ENCODE data around the gene DNAH6. TPM values are rescaled to one million over a fixed set of nuclear protein-coding genes. Genes with fewer than 3 reads are reported as not detected.

Gene DNAH6
- total RNA-seq, 1 experiment from 2014 or later: 0.39 TPM

- DNase-seq (ENCODE audit: low spot score): no peak
- Mint-ChIP-seq H3K36me3 (no peaks in the 10 kb centered on the region), H3K27me3 (ENCODE audit: low read depth) (no peaks in the 10 kb centered on the region), H3K4me3 (no peak overlapping the region), H3K27ac (no peak overlapping the region), H3K9me3 (no peaks in the 10 kb centered on the region), H3K4me1 (no peaks in the 10 kb centered on the region)
- ChIA-PET POLR2A (no interaction called here), CTCF (interaction anchor here (0.7 kb wide), 1 partner anchor 41 kb away, joined by 3 read pairs; no protein-coding TSS in a partner anchor)
- TF ChIP-seq ESRRA (CRISPR knock-in tag; IDR thresholded peaks at IDR 0.05; ENCODE audit: borderline replicate concordance) (no peak), NFE2L1 (CRISPR knock-in tag; IDR thresholded peaks at IDR 0.05) (no peak), ZNF317 (CRISPR knock-in tag; IDR thresholded peaks at IDR 0.05; ENCODE audit: borderline replicate concordance, low read depth) (no peak), TEAD4 (CRISPR knock-in tag; IDR thresholded peaks at IDR 0.05) (no peak), IRF2 (CRISPR knock-in tag; IDR thresholded peaks at IDR 0.05; ENCODE audit: borderline replicate concordance, low read depth) (no peak), ETV6 (CRISPR knock-in tag; IDR thresholded peaks at IDR 0.05) (no peak), ELF4 (CRISPR knock-in tag; IDR thresholded peaks at IDR 0.05; ENCODE audit: low read depth) (no peak), USF1 (CRISPR knock-in tag; IDR thresholded peaks at IDR 0.05) (no peak), IRF1 (CRISPR knock-in tag; IDR thresholded peaks at IDR 0.05) (no peak), USF2 (CRISPR knock-in tag; IDR thresholded peaks at IDR 0.05) (no peak), ZBTB21 (CRISPR knock-in tag; IDR thresholded peaks at IDR 0.05; ENCODE audit: borderline replicate concordance) (no peak), ZSCAN18 (CRISPR knock-in tag; IDR thresholded peaks at IDR 0.05) (no peak), NFYB (CRISPR knock-in tag; conservative IDR thresholded peaks at IDR 0.05; ENCODE audit: low read depth) (no peak), MXD4 (CRISPR knock-in tag; IDR thresholded peaks at IDR 0.05; ENCODE audit: borderline replicate concordance) (no peak)
- no peak for ATAC-seq
Observed at GRCh38 chr2:84817239-84817655, 300.9 kb downstream of the DNAH6 start.

GRCh38 chr2:84821806-84822205, 305.5 kb downstream of the DNAH6 start:
- peak; percentile 38 for ATAC-seq

More at GRCh38 chr2:84821806-84822205, 305.5 kb downstream of the DNAH6 start:
- POLR2A ChIA-PET: no interaction called here
- Mint-ChIP-seq H3K27ac (no peak overlapping the region), H3K27me3 (ENCODE audit: low read depth) (no peaks in the 10 kb centered on the region), H3K9me3 (no peaks in the 10 kb centered on the region), H3K4me3 (no peak overlapping the region), H3K4me1 (no peaks in the 10 kb centered on the region), H3K36me3 (no peaks in the 10 kb centered on the region)
- no peak for DNase-seq (ENCODE audit: low spot score)
- CTCF ChIA-PET: no interaction called here
- TF ChIP-seq FOXP1 (CRISPR knock-in tag; IDR thresholded peaks at IDR 0.05; ENCODE audit: borderline replicate concordance) (no peak), E2F5 (CRISPR knock-in tag; IDR thresholded peaks at IDR 0.05) (no peak), STAT6 (CRISPR knock-in tag; conservative IDR thresholded peaks at IDR 0.05; ENCODE audit: low read depth) (no peak), MYBL2 (CRISPR knock-in tag; IDR thresholded peaks at IDR 0.05) (no peak), ZNF317 (CRISPR knock-in tag; IDR thresholded peaks at IDR 0.05; ENCODE audit: borderline replicate concordance, low read depth) (no peak), CREM (CRISPR knock-in tag; IDR thresholded peaks at IDR 0.05) (no peak), IRF2 (CRISPR knock-in tag; IDR thresholded peaks at IDR 0.05; ENCODE audit: borderline replicate concordance, low read depth) (no peak), ZNF671 (CRISPR knock-in tag; IDR thresholded peaks at IDR 0.05) (no peak), NFATC4 (CRISPR knock-in tag; IDR thresholded peaks at IDR 0.05) (no peak), ZNF232 (CRISPR knock-in tag; IDR thresholded peaks at IDR 0.05) (no peak), MXD4 (CRISPR knock-in tag; IDR thresholded peaks at IDR 0.05; ENCODE audit: borderline replicate concordance) (no peak), CBFB (CRISPR knock-in tag; IDR thresholded peaks at IDR 0.05; ENCODE audit: low read depth) (no peak), ZNF263 (CRISPR knock-in tag; IDR thresholded peaks at IDR 0.05; ENCODE audit: low read depth) (no peak), ELF4 (CRISPR knock-in tag; IDR thresholded peaks at IDR 0.05; ENCODE audit: low read depth) (no peak), HMGA2 (CRISPR knock-in tag; IDR thresholded peaks at IDR 0.05) (no peak), JUN (CRISPR knock-in tag; IDR thresholded peaks at IDR 0.05) (no peak), ZNF416 (CRISPR knock-in tag; IDR thresholded peaks at IDR 0.05) (no peak)

Data from WTC11 (cell line).